ENCODE data around the gene PI3.

DNA sequence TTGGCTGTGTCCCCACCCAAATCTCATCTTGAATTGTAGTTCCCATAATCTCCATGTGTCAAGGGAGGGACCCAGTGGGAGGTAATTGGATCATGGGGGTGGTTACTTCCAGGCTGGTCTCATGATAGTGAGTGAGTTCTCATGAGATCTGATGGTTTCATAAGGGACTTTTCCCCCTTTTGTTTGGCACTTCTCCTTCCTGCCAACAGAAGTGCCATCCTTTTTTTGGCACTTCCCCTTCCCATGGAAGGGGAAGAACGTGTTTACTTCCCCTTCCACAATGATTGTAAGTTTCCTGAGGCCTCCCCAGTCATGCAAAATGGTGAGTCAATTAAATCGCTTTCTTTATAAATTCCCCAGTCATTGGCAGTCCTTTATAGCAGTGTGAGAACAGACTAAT is 18.0 kb upstream of the PI3 start:
- TF ChIP-seq, protein P1, sequence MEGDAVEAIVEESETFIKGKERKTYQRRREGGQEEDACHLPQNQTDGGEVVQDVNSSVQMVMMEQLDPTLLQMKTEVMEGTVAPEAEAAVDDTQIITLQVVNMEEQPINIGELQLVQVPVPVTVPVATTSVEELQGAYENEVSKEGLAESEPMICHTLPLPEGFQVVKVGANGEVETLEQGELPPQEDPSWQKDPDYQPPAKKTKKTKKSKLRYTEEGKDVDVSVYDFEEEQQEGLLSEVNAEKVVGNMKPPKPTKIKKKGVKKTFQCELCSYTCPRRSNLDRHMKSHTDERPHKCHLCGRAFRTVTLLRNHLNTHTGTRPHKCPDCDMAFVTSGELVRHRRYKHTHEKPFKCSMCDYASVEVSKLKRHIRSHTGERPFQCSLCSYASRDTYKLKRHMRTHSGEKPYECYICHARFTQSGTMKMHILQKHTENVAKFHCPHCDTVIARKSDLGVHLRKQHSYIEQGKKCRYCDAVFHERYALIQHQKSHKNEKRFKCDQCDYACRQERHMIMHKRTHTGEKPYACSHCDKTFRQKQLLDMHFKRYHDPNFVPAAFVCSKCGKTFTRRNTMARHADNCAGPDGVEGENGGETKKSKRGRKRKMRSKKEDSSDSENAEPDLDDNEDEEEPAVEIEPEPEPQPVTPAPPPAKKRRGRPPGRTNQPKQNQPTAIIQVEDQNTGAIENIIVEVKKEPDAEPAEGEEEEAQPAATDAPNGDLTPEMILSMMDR (IDR thresholded peaks at IDR 0.05) = no peak
- TF ChIP-seq POLR2A (IDR thresholded peaks at IDR 0.05) = no peak

Measured in breast epithelium (tissue), 3 donors.